WI38 (cell line): ENCODE data around the gene LAMA5.

ENCODE experiments used
- H3K4me3 ChIP-seq: 2 replicates; pipeline ENCODE4 v1.5.1; 2011; ENCODE audit warnings: low read depth, mild to moderate bottlenecking, control low read depth, low read length
- CTCF ChIP-seq: IDR thresholded peaks from 2 replicates; pipeline ENCODE4 v1.5.1; 2012; ENCODE audit warnings: low read depth, mild to moderate bottlenecking, control low read depth, low read length

Gene LAMA5

GRCh38 chr20:62296724-62297448, 70.2 kb downstream of the LAMA5 start:
- no peak overlapping the region for H3K4me3 ChIP-seq
- TF ChIP-seq CTCF: no peak

DNA sequence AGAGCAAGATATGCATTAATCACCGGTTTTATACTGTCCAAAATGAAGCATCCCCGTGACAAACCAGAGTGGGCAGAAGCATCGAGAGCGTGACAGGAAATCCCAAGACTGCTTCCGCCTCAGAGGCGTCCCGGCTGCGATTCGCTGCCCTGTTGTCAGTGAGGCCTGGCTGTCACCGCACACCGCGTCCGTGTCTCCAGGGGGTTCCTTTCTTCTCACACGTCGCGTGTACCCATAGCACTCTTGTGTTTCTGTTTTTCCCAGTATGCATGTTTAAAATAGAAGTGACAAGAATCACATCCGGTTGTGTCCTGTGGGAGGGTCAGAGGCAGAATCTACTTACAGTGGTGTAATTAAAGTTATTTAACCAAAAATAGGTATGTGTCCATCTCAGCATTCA, 72.6 kb downstream of the LAMA5 start:
- no peak overlapping the region for H3K4me3 ChIP-seq
- no peak for TF ChIP-seq CTCF

DNA sequence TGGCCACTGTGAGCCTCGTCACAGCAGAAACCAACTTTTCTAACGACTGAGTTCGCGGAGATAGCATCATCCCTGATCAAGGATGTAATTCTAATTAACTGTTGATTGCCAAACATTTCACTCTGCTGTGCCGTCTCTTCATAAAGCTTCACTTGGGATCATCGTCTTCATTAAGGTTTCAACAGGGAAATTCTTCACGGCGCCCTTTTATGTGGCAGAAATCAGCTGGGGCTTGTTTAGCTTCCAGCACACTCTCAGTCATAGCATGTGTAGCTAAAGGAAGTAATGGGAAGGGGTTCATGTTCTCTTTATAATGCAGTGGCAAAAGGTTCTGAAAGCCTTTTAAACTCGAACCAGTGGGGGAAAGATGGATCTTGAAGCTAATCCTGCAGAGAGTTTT, 73.2 kb downstream of the LAMA5 start:
- H3K4me3 ChIP-seq: no peak overlapping the region

GRCh38 chr20:62293111-62293784, 73.9 kb downstream of the LAMA5 start:
- no peak overlapping the region for H3K4me3 ChIP-seq
- no peak for TF ChIP-seq CTCF

More for the DNA sequence above, 73.2 kb downstream of the LAMA5 start:
- no peak for TF ChIP-seq CTCF

DNA sequence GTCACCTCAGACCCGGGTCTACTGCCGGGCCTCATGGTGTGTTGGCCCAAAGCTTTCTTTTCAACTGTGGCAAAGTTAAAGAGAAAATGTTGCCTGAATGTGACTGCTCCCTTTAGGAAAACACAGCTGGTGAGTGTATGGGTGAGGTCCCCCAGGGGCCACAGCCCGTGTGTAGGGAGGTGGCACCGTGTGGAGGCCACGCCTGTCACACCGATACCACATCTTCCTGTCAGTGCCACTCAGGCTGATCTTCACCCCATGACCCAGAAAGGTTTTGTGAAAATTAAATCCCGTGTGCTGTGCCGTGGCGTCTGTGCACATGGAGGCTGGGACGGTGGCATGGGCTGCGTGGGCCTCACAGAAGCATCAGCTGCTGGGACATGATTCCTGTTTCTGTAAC, 75.0 kb downstream of the LAMA5 start:
- no peak overlapping the region for H3K4me3 ChIP-seq
- TF ChIP-seq CTCF: no peak

GRCh38 chr20:62291251-62292066, 75.7 kb downstream of the LAMA5 start:
- H3K4me3 ChIP-seq: no peak overlapping the region
- no peak for TF ChIP-seq CTCF
